Colonic mucosa (tissue), 4 donors: Measurements from ENCODE around the gene METTL4. TPM values are rescaled to one million over a fixed set of nuclear protein-coding genes. Genes with fewer than 3 reads are reported as not detected.

Source experiments
- DNase-seq: peaks from one replicate; pipeline ENCODE4 v3.0.0-alpha.2; 2020
- H3K27ac ChIP-seq: fragments of 200-600 bp; one replicate; pipeline ENCODE4 v1.8.0; 2021
- H3K27me3 ChIP-seq: fragments of 200-600 bp; one replicate; pipeline ENCODE4 v1.8.0; 2021
- H3K36me3 ChIP-seq: fragments of 200-600 bp; one replicate; pipeline ENCODE4 v1.8.0; 2021
- H3K4me1 ChIP-seq: fragments of 200-600 bp; one replicate; pipeline ENCODE4 v1.8.0; 2021; ENCODE audit warnings: mild to moderate bottlenecking
- H3K4me3 ChIP-seq: fragments of 200-600 bp; one replicate; pipeline ENCODE4 v1.8.0; 2021
- H3K9ac ChIP-seq, 2 donors: one replicate each; pipeline ENCODE4 v1.7.0; 2013; ENCODE audit warnings: control low read depth in 2 of 2, low read depth in 2 of 2, low read length in 2 of 2
- H3K9me3 ChIP-seq: fragments of 200-600 bp; one replicate; pipeline ENCODE4 v1.8.0; 2021
- intact Hi-C: fragments of 100-400 bp; cut with DNase I; formaldehyde crosslinking; loops from one replicate; pipeline ENCODE4 v1.14.1; 2022
- total RNA-seq, 2 donors: library from RNA; stranded (reverse); fragmentation: NEBNext Ultra II Directional in 1 of 2; extraction: Animal tissue kit (Norgen Biotek cat#: 25700) in 1 of 2; gene quantifications; one replicate each; pipeline ENCODE4 v1.2.1, GENCODE V29; 2021
- TF ChIP-seq, protein P1 (sequence below): fragments of 200-600 bp; IDR thresholded peaks from one replicate; pipeline ENCODE4 v1.8.0; 2022; ENCODE audit warnings: antibody characterized with exemption, mild to moderate bottlenecking
- donor health status: healthy.
- donor health status: DM: no; HTN: no; CAD: no.
- donor health status: DM: no; HTN: no; CAD: no.

The METTL4 gene
- total RNA-seq, 2 donors from 2014 or later: 7.2 to 8.2 TPM

- Histone ChIP-seq H3K36me3 (no peaks in the 10 kb centered on the region), H3K27ac (no peak overlapping the region), H3K9me3 (no peaks in the 10 kb centered on the region), H3K4me1 (no peaks in the 10 kb centered on the region), H3K9ac (no peak overlapping the region), H3K4me3 (no peak overlapping the region), H3K27me3 (no peaks in the 10 kb centered on the region)
- DNase-seq: no peak
- intact Hi-C loops: no loop called here
- TF ChIP-seq, protein P1, sequence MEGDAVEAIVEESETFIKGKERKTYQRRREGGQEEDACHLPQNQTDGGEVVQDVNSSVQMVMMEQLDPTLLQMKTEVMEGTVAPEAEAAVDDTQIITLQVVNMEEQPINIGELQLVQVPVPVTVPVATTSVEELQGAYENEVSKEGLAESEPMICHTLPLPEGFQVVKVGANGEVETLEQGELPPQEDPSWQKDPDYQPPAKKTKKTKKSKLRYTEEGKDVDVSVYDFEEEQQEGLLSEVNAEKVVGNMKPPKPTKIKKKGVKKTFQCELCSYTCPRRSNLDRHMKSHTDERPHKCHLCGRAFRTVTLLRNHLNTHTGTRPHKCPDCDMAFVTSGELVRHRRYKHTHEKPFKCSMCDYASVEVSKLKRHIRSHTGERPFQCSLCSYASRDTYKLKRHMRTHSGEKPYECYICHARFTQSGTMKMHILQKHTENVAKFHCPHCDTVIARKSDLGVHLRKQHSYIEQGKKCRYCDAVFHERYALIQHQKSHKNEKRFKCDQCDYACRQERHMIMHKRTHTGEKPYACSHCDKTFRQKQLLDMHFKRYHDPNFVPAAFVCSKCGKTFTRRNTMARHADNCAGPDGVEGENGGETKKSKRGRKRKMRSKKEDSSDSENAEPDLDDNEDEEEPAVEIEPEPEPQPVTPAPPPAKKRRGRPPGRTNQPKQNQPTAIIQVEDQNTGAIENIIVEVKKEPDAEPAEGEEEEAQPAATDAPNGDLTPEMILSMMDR: no peak
Measured at GRCh38 chr18:2538844-2539243, 32.5 kb downstream of the METTL4 start.

GRCh38 chr18:2538236-2538635 lies 33.1 kb downstream of the METTL4 start:
- no peaks in the 10 kb centered on the region for H3K9me3 ChIP-seq
- intact Hi-C loops: no loop called here
- no peak overlapping the region for H3K27ac ChIP-seq
- no peaks in the 10 kb centered on the region for H3K4me1 ChIP-seq
- TF ChIP-seq, protein P1: no peak
- H3K27me3 ChIP-seq: no peaks in the 10 kb centered on the region
- DNase-seq: no peak
- H3K36me3 ChIP-seq: no peaks in the 10 kb centered on the region
- H3K9ac ChIP-seq: no peak overlapping the region
- H3K4me3 ChIP-seq: no peak overlapping the region

GRCh38 chr18:2537296-2537695 lies 34.0 kb downstream of the METTL4 start:
- intact Hi-C loops: no loop called here
- no peaks in the 10 kb centered on the region for H3K9me3 ChIP-seq
- TF ChIP-seq, protein P1: no peak
- H3K4me1 ChIP-seq: no peaks in the 10 kb centered on the region
- no peak overlapping the region for H3K27ac ChIP-seq
- no peak for DNase-seq
- H3K36me3 ChIP-seq: no peaks in the 10 kb centered on the region
- no peaks in the 10 kb centered on the region for H3K27me3 ChIP-seq
- H3K9ac ChIP-seq: no peak overlapping the region
- no peak overlapping the region for H3K4me3 ChIP-seq

- no peak overlapping the region for H3K27ac ChIP-seq
- TF ChIP-seq, protein P1: no peak
- no peaks in the 10 kb centered on the region for H3K27me3 ChIP-seq
- H3K9me3 ChIP-seq: no peaks in the 10 kb centered on the region
- H3K9ac ChIP-seq: no peak overlapping the region
- no peak for DNase-seq
- no peaks in the 10 kb centered on the region for H3K4me1 ChIP-seq
- no peaks in the 10 kb centered on the region for H3K36me3 ChIP-seq
- intact Hi-C loops: no loop called here
- no peak overlapping the region for H3K4me3 ChIP-seq
Measured at GRCh38 chr18:2536493-2536892, 34.8 kb downstream of the METTL4 start.

DNA sequence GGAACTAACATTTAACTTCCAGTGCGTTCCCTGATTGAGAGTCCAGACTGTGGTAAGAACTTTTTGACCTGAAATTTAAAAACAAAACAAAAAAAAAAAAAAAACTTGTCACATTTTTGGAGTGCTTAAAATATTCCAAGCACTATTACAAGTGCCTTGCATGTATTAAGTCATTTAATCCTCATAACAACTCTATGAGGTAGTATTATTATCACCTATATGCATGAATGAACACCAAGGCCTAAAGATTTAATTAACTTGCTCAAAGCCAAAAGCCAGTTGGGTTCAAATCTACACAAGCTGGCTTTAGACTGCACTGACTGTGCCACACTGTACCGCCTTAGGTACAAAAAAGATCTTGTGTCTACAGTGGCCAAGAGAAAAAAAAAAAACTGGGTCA lies 35.2 kb downstream of the METTL4 start:
- Histone ChIP-seq H3K4me3 (no peak overlapping the region), H3K27ac (no peak overlapping the region), H3K9me3 (no peaks in the 10 kb centered on the region), H3K9ac (no peak overlapping the region), H3K36me3 (no peaks in the 10 kb centered on the region), H3K27me3 (no peaks in the 10 kb centered on the region), H3K4me1 (no peaks in the 10 kb centered on the region)
- intact Hi-C loops: no loop called here
- TF ChIP-seq, protein P1: no peak
- no peak for DNase-seq
